ENCODE measurements around the gene GJD4.
A peak's percentile ranks its signal among the peaks of the same experiment; 100 is the strongest.

GJD4 gene

DNA sequence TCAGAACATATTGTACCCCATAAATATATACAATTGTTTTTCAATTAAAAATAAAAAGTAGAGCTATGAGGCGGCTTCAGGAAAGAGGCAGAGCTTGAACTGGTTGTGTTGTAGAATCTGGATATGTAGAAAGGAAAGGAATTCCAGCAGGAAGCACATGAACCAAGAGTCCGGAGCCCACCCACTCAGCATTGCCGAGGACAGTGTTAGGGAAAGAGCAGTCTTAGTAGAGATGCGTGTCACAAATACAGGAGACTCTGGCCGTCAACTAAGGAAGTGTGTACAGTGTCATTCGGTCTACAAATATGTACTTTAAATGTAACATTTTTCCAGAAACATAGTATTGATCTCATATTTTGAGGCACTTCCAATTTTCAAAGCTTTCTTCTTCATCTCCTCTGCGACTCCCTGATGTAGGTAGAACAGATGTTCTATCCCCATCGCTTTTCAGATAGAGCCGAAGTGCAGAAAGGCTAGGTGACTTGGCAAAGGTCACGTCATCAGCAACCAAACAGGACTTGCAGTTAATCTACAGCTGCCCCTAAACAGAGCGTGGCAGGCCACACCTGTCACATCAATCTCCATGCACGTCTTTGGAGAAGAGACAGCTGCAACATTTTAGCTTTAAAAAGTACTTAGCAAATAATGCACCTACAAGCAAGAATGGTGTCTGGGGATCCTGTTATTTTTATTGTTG, 25.3 kb upstream of the GJD4 start:
- no peak for DNase-seq

DNA sequence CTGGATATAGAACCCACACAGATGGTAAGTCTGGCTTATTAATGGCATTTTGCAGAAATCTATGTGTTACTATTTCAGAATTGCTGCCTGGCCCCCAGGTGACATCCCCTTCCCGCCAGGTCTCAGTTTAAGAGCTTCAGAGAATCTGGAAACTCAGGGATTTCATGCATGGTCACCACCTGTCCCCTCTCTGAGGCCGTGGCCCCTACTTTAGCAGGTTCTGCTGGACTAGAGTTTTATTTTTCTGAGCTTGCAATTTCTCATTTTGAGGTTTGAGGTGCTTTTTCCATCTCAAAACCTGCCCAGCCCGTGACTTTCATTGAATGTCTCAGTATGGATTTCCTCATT, 24.7 kb upstream of the GJD4 start:
- no peak for DNase-seq

- no peak for DNase-seq
These were observed 23.5 kb upstream of the GJD4 start for GRCh38 chr10:35581655-35582054.

DNA sequence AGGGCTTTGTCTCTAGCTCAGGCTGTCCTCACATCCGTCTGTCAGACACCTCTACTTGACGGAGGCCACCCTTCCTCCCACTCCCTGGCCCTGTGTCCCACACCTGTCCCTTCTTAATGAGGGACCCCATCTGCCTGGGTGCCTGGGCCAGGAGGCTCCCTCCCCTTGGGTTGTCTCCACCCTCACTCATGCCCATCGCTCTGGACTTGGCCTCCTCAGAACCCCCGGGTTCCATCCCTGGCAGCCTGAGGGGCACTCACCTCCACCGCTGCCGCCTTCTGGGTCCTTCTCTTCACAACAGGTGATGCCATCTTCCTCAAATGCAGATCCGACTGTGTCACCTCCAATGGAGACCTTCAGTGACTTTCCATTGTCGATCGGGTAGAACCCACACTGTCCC, 20.2 kb upstream of the GJD4 start:
- DNase-seq, result no peak

DNA sequence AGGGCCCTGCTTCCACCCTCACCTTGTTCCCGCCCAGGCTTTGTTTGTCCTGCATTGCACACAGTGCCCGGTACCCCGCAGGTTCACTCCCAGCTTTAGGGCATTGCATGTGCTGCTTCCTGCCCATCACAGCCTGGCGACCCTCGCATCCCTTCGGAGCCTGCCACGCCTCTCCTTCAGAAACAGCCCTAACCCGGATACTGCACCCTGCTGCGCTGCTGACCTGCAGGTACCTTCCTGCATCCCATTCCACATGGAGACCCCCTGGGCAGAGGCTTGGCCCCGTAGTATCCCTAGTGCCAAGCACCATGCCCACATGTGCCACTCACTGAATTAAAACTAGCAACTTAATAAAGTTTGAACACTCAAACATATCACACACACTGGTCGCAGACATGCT, 19.8 kb upstream of the GJD4 start:
- no peak for DNase-seq

DNA sequence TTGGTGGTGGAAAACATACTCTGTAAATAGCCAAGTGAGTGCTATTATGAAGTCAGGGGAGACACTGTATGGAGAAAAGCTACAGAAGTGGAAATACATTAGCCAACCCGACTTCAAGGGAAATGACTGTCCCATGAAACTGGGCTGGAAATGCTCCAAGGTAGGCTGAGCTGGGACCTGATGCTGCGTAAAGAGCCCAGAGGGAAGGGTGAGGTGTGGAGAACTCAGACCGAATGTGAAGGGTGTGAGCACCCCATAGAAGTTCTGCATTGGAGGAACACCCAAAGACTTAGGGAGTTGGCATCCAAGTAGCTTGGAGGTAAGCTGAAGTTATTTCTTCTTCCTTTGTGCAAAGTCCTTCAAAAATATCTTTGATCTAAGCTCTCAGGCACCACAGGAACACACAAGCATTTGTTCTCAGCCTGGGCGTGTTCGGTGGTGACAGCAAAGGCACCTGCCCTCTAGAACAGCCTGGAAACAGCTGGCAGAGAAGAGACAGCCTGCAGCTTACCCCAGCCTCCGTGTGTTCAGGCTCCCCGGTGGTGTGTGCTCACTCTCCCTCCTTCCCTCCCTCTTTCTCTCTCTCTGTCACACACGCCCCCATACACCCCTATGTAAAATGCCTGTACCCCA, 19.1 kb upstream of the GJD4 start:
- no peak for DNase-seq

- no peak for DNase-seq
These were observed 16.3 kb upstream of the GJD4 start for GRCh38 chr10:35588836-35589235.

DNA sequence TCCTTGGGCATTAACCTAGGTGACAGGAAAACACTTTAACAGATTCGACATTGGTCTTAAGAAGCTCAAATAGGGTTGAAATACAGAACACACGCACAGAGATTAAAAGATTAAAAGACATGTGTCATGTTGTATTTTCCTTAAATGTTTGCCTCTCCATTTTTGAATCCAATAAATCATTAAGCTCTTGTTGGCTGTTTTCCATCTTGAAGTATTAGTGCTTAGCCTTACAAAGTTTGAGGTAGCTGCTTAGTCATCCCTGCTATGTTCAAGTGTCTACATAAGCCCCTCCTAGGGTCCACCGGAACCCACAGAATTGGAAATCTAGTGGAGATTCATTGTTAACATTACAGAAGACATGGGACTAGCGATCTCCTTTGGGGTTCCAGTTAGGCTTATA, 12.7 kb upstream of the GJD4 start:
- DNase-seq, result no peak

DNA sequence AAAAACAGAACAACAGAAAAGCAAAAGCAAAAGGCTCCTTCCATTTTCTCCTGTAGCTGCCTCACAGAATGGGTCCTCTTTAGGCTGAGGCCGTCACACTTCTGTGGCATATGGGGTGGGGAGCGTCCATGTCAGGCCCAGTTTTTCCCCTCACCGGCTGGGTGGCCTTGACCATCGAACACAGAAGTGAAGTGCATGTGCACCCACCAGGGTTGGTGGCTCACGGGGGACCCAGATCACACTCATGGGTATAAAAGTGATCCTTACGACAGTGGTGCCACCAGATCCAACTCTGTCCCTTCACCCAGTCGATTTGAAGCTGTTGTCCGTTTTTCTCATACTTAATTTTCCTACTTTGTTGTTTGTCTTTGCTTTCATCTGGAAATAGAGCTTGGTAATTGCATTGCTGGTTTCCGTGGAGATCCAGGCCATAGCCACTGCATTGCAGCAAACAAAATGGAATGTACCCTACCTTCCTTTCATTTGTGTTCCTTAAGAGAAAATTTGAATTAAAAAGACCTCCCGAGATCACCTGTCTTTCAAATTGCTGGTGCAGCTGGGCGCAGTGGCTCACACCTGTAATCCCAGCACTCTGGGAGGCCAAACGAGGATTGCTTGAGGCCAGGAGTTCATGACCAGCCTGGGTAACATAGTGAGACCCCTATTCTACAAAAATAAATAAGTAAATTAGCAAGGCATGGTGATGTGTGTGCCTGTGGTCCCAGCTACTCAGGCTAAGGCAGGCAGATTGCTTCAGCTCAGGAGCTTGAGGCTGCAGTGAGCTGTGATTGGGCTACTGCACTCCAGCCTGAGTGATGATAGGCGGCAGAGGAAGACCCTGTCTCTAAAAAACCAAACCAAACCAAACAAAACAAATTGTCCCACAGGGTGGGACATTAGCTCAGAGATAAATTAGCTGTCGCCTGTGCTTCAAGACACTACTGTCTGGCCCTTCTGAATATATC, 10.7 kb upstream of the GJD4 start:
- DNase-seq, result no peak

DNA sequence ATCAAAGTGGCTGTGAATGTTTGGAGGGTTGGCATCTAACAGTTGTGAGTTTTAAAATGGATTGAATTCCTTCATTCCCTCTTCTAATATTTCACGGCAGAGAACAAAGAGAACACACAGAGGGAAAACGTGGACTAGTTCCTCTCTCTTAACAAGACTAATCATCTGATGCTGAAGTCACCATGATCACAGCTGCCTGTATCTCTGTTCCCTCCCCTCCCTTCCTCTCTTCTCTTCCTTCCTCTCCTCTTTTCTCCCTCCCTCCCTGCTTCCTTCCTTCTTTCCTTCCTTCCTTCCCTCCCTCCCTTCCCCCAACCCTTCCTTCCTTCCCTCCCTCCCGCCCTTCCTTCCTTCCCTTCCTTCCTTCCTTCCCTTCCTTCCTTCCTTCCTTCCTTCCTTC, 10.0 kb upstream of the GJD4 start:
- DNase-seq, result no peak

- no peak for DNase-seq
These were observed 6.8 kb upstream of the GJD4 start for GRCh38 chr10:35598379-35598778.

DNA sequence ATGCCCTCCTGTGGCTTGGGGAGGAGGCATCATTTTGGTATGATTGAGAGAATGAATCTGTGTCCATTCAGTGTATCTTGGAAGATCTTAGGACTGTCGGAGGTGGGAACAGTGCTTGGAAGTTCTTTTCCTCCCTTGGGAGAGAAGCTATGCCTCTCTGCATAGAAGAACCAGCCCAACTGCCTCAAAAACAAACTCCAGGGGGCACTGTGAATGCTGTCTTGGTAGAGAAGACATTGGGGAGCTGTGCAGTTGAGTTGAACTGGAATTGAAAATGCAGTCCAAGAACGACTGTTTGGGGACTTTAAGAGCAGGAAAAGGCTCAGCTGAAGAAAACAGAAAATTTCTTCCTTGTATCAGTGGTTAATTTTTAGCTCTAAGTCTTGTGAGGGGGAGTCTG, 4.9 kb upstream of the GJD4 start:
- no peak for DNase-seq

DNA sequence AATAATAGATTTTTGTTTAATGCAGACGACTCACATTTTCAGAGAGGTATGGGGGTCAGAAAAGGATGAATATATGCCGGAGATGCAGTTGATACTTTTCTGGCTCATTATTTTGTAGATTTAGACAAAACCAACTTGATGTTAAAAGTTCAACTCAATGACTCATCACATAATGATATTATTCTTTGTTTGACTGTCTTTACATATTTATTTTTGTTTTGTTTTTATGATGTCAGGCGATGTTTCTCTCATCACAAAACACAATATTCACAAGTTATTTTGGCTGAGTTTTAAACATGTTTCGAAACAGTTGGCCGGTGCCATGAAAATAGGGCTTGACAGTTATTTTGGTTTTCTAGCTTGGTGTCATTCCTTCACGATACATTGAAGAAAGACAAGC, 1.3 kb downstream of the GJD4 start:
- peak; percentile 18 for DNase-seq

DNA sequence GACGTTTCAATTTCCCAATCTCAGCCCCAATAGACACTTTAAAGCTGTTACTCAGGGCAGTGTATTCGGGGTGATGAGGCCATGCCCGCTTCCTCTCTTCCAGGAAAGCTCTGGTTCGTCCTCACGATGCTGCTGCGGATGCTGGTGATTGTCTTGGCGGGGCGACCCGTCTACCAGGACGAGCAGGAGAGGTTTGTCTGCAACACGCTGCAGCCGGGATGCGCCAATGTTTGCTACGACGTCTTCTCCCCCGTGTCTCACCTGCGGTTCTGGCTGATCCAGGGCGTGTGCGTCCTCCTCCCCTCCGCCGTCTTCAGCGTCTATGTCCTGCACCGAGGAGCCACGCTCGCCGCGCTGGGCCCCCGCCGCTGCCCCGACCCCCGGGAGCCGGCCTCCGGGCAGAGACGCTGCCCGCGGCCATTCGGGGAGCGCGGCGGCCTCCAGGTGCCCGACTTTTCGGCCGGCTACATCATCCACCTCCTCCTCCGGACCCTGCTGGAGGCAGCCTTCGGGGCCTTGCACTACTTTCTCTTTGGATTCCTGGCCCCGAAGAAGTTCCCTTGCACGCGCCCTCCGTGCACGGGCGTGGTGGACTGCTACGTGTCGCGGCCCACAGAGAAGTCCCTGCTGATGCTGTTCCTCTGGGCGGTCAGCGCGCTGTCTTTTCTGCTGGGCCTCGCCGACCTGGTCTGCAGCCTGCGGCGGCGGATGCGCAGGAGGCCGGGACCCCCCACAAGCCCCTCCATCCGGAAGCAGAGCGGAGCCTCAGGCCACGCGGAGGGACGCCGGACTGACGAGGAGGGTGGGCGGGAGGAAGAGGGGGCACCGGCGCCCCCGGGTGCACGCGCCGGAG, 2.6 kb downstream of the GJD4 start:
- DNase-seq, result no peak

- DNase-seq, result no peak
These were observed 3.2 kb downstream of the GJD4 start for GRCh38 chr10:35608328-35608672.

- no peak for DNase-seq
These were observed 6.6 kb downstream of the GJD4 start for GRCh38 chr10:35611750-35612149.

DNA sequence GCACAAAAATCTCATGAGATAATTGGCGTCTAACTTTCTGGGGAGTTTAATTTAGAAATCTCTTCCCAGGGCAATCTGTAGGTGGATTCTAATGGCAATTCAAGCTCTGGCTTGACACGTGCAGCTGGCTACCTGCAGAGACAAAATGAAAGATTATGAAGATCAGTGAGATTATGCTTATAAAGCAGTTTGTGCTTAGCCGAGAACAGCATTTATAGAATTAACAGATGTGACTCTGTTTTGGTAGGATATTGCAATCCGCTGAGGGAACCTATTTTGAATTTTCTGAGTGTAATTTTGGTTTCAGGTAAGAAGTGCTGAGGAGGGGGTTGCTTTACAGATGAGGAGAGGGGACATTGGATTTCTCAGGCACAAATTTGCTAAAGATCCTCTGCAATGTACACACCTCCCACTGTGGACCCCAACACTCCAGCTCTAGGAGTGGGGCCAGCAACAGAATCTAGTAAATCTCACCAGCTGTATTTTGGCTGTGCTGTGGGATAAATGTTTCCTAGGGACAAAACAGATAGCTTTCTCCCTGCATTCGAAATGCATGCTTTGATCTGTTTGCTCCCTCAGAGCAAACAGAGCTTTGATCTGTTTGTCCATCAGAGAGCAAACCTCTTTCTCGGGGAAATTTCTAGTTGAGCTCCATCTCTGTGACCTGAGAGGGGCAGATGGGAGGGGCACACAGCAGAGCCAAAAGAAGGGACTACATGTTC, 7.4 kb downstream of the GJD4 start:
- DNase-seq, result no peak

- DNase-seq, result no peak
These were observed 7.9 kb downstream of the GJD4 start for GRCh38 chr10:35613107-35613440.

DNA sequence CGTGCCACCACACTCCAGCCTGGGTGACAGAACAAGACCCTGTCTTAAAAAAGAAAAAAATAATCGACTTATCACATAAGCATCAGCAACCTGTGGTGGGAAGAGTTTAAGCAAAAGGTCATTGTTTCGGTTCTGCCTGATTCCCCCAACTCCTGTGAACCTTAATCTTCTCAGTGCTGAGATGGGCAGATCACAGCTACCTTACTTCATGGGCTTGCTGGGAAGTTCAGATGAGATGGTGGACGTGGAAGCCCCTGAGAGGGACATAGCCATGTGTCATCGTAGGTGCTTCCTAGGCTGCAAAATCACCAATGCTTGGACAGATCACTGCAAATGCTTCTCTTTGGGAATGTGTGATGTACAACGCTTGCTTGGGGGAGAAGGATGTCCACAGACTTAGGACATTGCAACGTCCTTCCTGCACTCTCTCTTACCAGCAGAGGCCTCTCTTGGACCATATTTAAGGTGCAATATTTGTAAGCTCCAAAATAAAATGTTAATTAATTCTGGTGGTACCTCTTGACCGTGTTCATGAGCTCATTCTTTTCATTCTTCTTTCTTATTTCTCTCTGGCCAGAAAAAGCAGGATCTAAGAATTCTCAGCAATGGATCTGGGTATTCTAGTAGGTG, 8.6 kb downstream of the GJD4 start:
- DNase-seq, result peak; percentile 67

- DNase-seq, result no peak
These were observed 9.2 kb downstream of the GJD4 start for GRCh38 chr10:35614312-35614711.

DNA sequence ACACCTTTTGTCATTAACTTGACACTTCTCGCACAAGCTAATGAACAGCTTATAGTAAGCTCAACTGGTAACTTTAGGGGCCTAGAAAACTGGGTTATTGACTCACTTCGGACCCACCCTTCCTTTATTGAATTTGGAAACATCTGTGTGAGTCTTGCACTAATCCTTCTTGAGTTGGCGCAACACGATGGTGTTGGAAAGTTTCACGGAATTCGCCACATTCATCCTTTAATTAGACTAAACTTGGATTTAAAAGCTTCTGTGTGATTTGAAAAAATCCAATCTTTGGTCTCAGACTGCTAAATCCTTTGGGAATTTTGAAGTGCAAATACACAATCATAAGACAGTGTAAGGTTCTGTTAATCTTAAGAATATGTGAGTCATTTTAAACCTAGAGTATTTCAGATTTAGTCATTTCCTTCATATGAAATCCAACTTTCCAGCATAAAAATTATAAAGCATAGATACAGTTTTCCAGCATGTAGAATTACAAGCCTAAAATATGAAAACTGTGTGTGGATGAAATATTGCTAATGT, 21.9 kb downstream of the GJD4 start:
- peak; percentile 85 for DNase-seq

DNA sequence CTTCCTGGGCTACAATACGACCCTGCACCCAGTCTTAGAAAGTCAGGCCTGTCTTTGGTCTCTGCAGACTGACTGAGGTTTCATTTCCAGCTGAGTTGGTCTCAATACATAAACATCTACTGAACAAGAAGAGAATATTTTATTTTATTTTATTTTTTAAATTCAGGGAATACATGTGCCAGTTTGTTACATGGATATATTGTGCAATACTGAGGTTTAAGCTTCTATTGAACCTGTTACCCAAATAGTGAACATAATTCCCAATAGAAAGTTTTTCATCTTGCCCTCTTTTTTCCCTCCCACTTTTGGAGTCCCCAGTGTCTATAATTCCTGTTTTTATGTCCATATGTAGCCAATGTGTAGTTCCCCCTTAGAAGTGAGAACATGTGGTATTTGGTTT, 26.3 kb downstream of the GJD4 start:
- no peak for DNase-seq
